Right lobe of liver (tissue), 6 donors: Measurements from ENCODE around the gene AFG1L. TPM values are rescaled to one million over a fixed set of nuclear protein-coding genes. Genes with fewer than 3 reads are reported as not detected.

Source experiments
- ATAC-seq, 4 donors: fragments of 200-7000 bp; cut with Tn5 transposase; one replicate each; pipeline ENCODE4 v1.9.1; 2020; ENCODE audit warnings: mild to moderate bottlenecking in 4 of 4, moderate library complexity in 4 of 4
- DNase-seq, 3 donors: peaks; one replicate each; pipeline ENCODE4 v3.0.0-alpha.2; 2020
- H3K27ac ChIP-seq, 3 donors: fragments of 200-600 bp; one replicate each; pipeline ENCODE4 v1.8.0; 2022
- H3K27me3 ChIP-seq, 2 donors: fragments of 200-600 bp; one replicate each; pipeline ENCODE4 v1.8.0; 2022
- H3K36me3 ChIP-seq, 4 donors: fragments of 200-600 bp; sonication (generic) in 1 of 4; one replicate each; pipeline versions ENCODE4 v1.5.1 to v1.8.0; 2017 to 2022; ENCODE audit warnings: control low read depth in 1 of 4
- H3K4me1 ChIP-seq, 4 donors: fragments of 200-600 bp; sonication (generic) in 1 of 4; one replicate each; pipeline versions ENCODE4 v1.5.1 to v1.8.0; 2017 to 2022; ENCODE audit warnings: control low read depth in 1 of 4
- H3K4me3 ChIP-seq, 3 donors: fragments of 200-600 bp; one replicate each; pipeline ENCODE4 v1.8.0; 2022
- H3K9me3 ChIP-seq, 4 donors: fragments of 200-600 bp; sonication (generic) in 1 of 4; one replicate each; pipeline versions ENCODE4 v1.5.1 to v1.8.0; 2017 to 2022; ENCODE audit warnings: control low read depth in 1 of 4
- POLR2A ChIP-seq: fragments of 450-650 bp; IDR thresholded peaks from one replicate; pipeline ENCODE4 v1.6.1; 2017; ENCODE audit warnings: antibody characterized with exemption, mild to moderate bottlenecking
- WGBS: methylation state at CpG from one replicate; pipeline ENCODE4 v1.1.6; 2018; ENCODE audit warnings: low coverage, low lambda C conversion rate; ENCODE audit not compliant: insufficient coverage; ENCODE audit errors: missing lambda C conversion rate; 5-methylcytosine and 5-hydroxymethylcytosine counted together
- intact Hi-C, 2 donors: fragments of 100-400 bp; cut with DNase I; formaldehyde crosslinking; loops; one replicate each; pipeline versions ENCODE4 v1.11.2 to v1.14.1; 2022
- total RNA-seq, 6 experiments: library from RNA; depleted of rRNA in 2 of 6; stranded (reverse); fragments of >200 nt in 2 of 6; fragmentation: NEBNext Ultra II Directional in 3 of 6; extraction: Animal tissue kit (Norgen Biotek cat#: 25700) in 3 of 6; gene quantifications; one replicate each; pipeline versions ENCODE4 v1.1.0 to v1.2.4, GENCODE V29; 2016 to 2023
- TF ChIP-seq, protein P1 (sequence below), 4 donors: fragments of 200-600 bp in 3 of 4; fragments of 450-650 bp in 1 of 4; IDR thresholded peaks; one replicate each; pipeline versions ENCODE4 v1.5.1 to v1.8.0; 2016 to 2022; ENCODE audit warnings: antibody characterized with exemption in 4 of 4, mild to moderate bottlenecking in 2 of 4
- donor health status: DM: no; HTN: yes; CAD: no.
- donor health status: DM: no; HTN: no; CAD: no.
- donor health status: DM: no; HTN: no; CAD: no.
- donor health status: DM: no; HTN: yes; CAD: no.
- donor health status: DM: no; HTN: yes; CAD: no.

Gene AFG1L
- total RNA-seq, 6 experiments from 2014 or later, result 1.5 to 5.6 (median 4.6) TPM

DNA sequence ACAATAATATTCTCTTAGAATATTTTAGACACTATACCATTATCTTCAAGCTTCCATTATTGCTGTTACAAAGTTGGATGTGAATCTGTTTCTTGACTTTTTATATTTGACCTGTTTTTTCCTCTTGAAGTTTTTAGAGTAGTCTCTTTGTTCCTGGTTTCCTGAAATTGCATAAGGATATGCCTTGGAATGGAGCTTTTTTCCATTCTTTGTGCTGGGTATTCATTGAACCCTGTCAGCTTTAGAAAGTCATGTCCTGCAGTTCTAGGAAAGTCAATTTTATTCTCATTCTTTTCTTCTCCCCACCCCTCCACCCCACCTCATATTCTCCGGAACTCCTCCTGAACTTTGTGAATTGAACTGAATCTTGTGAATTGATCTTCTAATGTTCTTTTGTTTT, 173.5 kb downstream of the AFG1L start:
- ATAC-seq (no peak), DNase-seq (no peak)
- no peak overlapping the region for H3K4me3 ChIP-seq
- no peaks in the 10 kb centered on the region for H3K27me3 ChIP-seq
- H3K4me1 ChIP-seq, result no peaks in the 10 kb centered on the region
- whole genome bisulfite sequencing, result 83% methylated on average over 1 of the region's 1 CpG
- intact Hi-C loops, result no loop called here
- no peak overlapping the region for H3K27ac ChIP-seq
- no peaks in the 10 kb centered on the region for H3K9me3 ChIP-seq
- TF ChIP-seq, protein P1, sequence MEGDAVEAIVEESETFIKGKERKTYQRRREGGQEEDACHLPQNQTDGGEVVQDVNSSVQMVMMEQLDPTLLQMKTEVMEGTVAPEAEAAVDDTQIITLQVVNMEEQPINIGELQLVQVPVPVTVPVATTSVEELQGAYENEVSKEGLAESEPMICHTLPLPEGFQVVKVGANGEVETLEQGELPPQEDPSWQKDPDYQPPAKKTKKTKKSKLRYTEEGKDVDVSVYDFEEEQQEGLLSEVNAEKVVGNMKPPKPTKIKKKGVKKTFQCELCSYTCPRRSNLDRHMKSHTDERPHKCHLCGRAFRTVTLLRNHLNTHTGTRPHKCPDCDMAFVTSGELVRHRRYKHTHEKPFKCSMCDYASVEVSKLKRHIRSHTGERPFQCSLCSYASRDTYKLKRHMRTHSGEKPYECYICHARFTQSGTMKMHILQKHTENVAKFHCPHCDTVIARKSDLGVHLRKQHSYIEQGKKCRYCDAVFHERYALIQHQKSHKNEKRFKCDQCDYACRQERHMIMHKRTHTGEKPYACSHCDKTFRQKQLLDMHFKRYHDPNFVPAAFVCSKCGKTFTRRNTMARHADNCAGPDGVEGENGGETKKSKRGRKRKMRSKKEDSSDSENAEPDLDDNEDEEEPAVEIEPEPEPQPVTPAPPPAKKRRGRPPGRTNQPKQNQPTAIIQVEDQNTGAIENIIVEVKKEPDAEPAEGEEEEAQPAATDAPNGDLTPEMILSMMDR (IDR thresholded peaks at IDR 0.05), result no peak
- TF ChIP-seq POLR2A, result no peak
- H3K36me3 ChIP-seq, result no peaks in the 10 kb centered on the region

GRCh38 chr6:108469316-108469715, 174.5 kb downstream of the AFG1L start:
- H3K4me1 ChIP-seq, result no peaks in the 10 kb centered on the region

GRCh38 chr6:108473197-108473596, 178.3 kb downstream of the AFG1L start:
- no peaks in the 10 kb centered on the region for H3K36me3 ChIP-seq

More at GRCh38 chr6:108469316-108469715, 174.5 kb downstream of the AFG1L start:
- ATAC-seq, result no peak
- 58% methylated on average over 1 of the region's 1 CpG for WGBS
- TF ChIP-seq, protein P1 (IDR thresholded peaks at IDR 0.05), result no peak
- no peak for TF ChIP-seq POLR2A
- Histone ChIP-seq H3K4me3 (no peak overlapping the region), H3K27ac (no peak overlapping the region), H3K36me3 (no peaks in the 10 kb centered on the region), H3K9me3 (no peaks in the 10 kb centered on the region), H3K27me3 (no peaks in the 10 kb centered on the region)
- DNase-seq, result no peak
- intact Hi-C loops, result no loop called here

GRCh38 chr6:108476376-108476775, 181.5 kb downstream of the AFG1L start:
- DNase-seq, result no peak
- ATAC-seq, result no peak
- Histone ChIP-seq H3K4me3 (no peak overlapping the region), H3K9me3 (no peaks in the 10 kb centered on the region), H3K27me3 (no peaks in the 10 kb centered on the region), H3K4me1 (no peaks in the 10 kb centered on the region), H3K27ac (no peak overlapping the region), H3K36me3 (no peaks in the 10 kb centered on the region)
- WGBS, result 69% methylated on average over 2 of the region's 2 CpGs
- no peak for TF ChIP-seq POLR2A
- TF ChIP-seq, protein P1 (IDR thresholded peaks at IDR 0.05), result no peak
- intact Hi-C loops, result no loop called here

More at GRCh38 chr6:108473197-108473596, 178.3 kb downstream of the AFG1L start:
- no peaks in the 10 kb centered on the region for H3K4me1 ChIP-seq
- H3K27ac ChIP-seq, result no peak overlapping the region
- WGBS, result 93% methylated on average over 2 of the region's 2 CpGs
- no peak overlapping the region for H3K4me3 ChIP-seq
- H3K27me3 ChIP-seq, result no peaks in the 10 kb centered on the region
- ATAC-seq (no peak), DNase-seq (no peak)
- intact Hi-C loops, result no loop called here
- TF ChIP-seq, protein P1 (IDR thresholded peaks at IDR 0.05), result no peak
- no peak for TF ChIP-seq POLR2A
- no peaks in the 10 kb centered on the region for H3K9me3 ChIP-seq
